H9 (cell line): Measurements from ENCODE around the gene SLC9A6. TPM values are rescaled to one million over a fixed set of nuclear protein-coding genes. Genes with fewer than 3 reads are reported as not detected.

ENCODE experiments used
- DNase-seq: peaks from one replicate; pipeline ENCODE4 v3.0.0-alpha.2; 2017
- H2AFZ ChIP-seq: one replicate; pipeline ENCODE4 v1.6.1; 2013; ENCODE audit warnings: mild to moderate bottlenecking, low read length, control low read depth, moderate library complexity
- H2AK5ac ChIP-seq: 2 replicates; pipeline ENCODE4 v1.6.1; 2013; ENCODE audit warnings: low read length, control low read depth, mixed read lengths; ENCODE audit not compliant: insufficient read length
- H2BK120ac ChIP-seq: one replicate; pipeline ENCODE4 v1.6.1; 2013; ENCODE audit warnings: low read depth, mild to moderate bottlenecking, low read length, control low read depth, inconsistent platforms; ENCODE audit not compliant: poor library complexity, severe bottlenecking
- H2BK12ac ChIP-seq: 2 replicates; pipeline ENCODE4 v1.6.1; 2013; ENCODE audit warnings: low read length, control low read depth, mixed read lengths, low read depth; ENCODE audit not compliant: insufficient read length
- H2BK15ac ChIP-seq: 2 replicates; pipeline ENCODE4 v1.6.1; 2013; ENCODE audit warnings: low read depth, low read length, control low read depth
- H2BK20ac ChIP-seq: one replicate; pipeline ENCODE4 v1.6.1; 2013; ENCODE audit warnings: low read depth, mild to moderate bottlenecking, low read length, control low read depth, inconsistent platforms; ENCODE audit not compliant: poor library complexity, severe bottlenecking
- H2BK5ac ChIP-seq: 2 replicates; pipeline ENCODE4 v1.6.1; 2013; ENCODE audit warnings: low read length, control low read depth, mixed read lengths; ENCODE audit not compliant: insufficient read length
- H3K14ac ChIP-seq: 2 replicates; pipeline ENCODE4 v1.6.1; 2013; ENCODE audit warnings: low read length, control low read depth; ENCODE audit not compliant: insufficient read depth
- H3K18ac ChIP-seq: 2 replicates; pipeline ENCODE4 v1.6.1; 2013; ENCODE audit warnings: low read depth, mild to moderate bottlenecking, mixed read lengths, low read length, control low read depth; ENCODE audit not compliant: insufficient read length
- H3K23ac ChIP-seq: 2 replicates; pipeline ENCODE4 v1.6.1; 2013; ENCODE audit warnings: low read length, control low read depth, mixed read lengths, low read depth; ENCODE audit not compliant: insufficient read length
- H3K23me2 ChIP-seq: 2 replicates; pipeline ENCODE4 v1.6.1; 2013; ENCODE audit warnings: low read depth, mild to moderate bottlenecking, mixed read lengths, low read length, control low read depth; ENCODE audit not compliant: insufficient read length, poor library complexity, severe bottlenecking
- H3K27ac ChIP-seq: 2 replicates; pipeline ENCODE4 v1.5.1; 2013; ENCODE audit warnings: low read length, control low read depth, mixed read lengths, low read depth; ENCODE audit not compliant: insufficient read length
- H3K27me3 ChIP-seq: 2 replicates; pipeline ENCODE4 v1.6.1; 2013; ENCODE audit warnings: low read length, control low read depth, inconsistent platforms; ENCODE audit not compliant: insufficient read depth
- H3K4ac ChIP-seq: 2 replicates; pipeline ENCODE4 v1.6.1; 2013; ENCODE audit warnings: low read depth, mild to moderate bottlenecking, control low read depth, inconsistent platforms, low read length, moderate library complexity
- H3K4me1 ChIP-seq: 2 replicates; pipeline ENCODE4 v1.6.1; 2013; ENCODE audit warnings: low read length, control low read depth, inconsistent platforms; ENCODE audit not compliant: insufficient read depth
- H3K4me2 ChIP-seq: 2 replicates; pipeline ENCODE4 v1.6.1; 2013; ENCODE audit warnings: low read length, control low read depth, mixed read lengths; ENCODE audit not compliant: insufficient read length, insufficient read depth
- H3K56ac ChIP-seq: 2 replicates; pipeline ENCODE4 v1.6.1; 2013; ENCODE audit warnings: low read depth, mild to moderate bottlenecking, mixed read lengths, low read length, control low read depth; ENCODE audit not compliant: insufficient read length
- H3K79me1 ChIP-seq: 2 replicates; pipeline ENCODE4 v1.6.1; 2013; ENCODE audit warnings: low read depth, mild to moderate bottlenecking, moderate library complexity, low read length, control low read depth, inconsistent platforms; ENCODE audit not compliant: insufficient read depth, poor library complexity, severe bottlenecking
- H3K79me2 ChIP-seq: 2 replicates; pipeline ENCODE4 v1.6.1; 2013; ENCODE audit warnings: low read length, control low read depth, inconsistent platforms; ENCODE audit not compliant: insufficient read depth
- H3K9ac ChIP-seq: 2 replicates; pipeline ENCODE4 v1.6.1; 2013; ENCODE audit warnings: low read length, control low read depth, mixed read lengths; ENCODE audit not compliant: insufficient read length; ENCODE audit errors: extremely low read depth
- H3K9me3 ChIP-seq: one replicate; pipeline ENCODE4 v1.6.1; 2013; ENCODE audit warnings: low read depth, low read length, inconsistent platforms; ENCODE audit not compliant: control insufficient read depth
- H3T11ph ChIP-seq: one replicate; pipeline ENCODE4 v1.6.1; 2013; ENCODE audit warnings: mild to moderate bottlenecking, low read length, control low read depth, inconsistent platforms
- H4K20me1 ChIP-seq: one replicate; pipeline ENCODE4 v1.6.1; 2013; ENCODE audit not compliant: control insufficient read depth, insufficient read length, insufficient read depth
- H4K5ac ChIP-seq: 2 replicates; pipeline ENCODE4 v1.6.1; 2013; ENCODE audit warnings: low read depth, mild to moderate bottlenecking, mixed read lengths, low read length, control low read depth; ENCODE audit not compliant: insufficient read length
- H4K8ac ChIP-seq: replicated peaks from 2 replicates; pipeline ENCODE4 v1.6.1; 2013; ENCODE audit warnings: low read length, control low read depth, mixed read lengths, low read depth; ENCODE audit not compliant: insufficient read length
- H4K91ac ChIP-seq: 2 replicates; pipeline ENCODE4 v1.6.1; 2013; ENCODE audit warnings: low read depth, mild to moderate bottlenecking, moderate library complexity, mixed read lengths, low read length, control low read depth; ENCODE audit not compliant: insufficient read length
- H3K27ac Mint-ChIP-seq, 3 experiments: 2 replicates in 2 of 3; 3 replicates in 1 of 3; pipeline ENCODE4 v1.8.0; 2020 to 2021; ENCODE audit warnings: mixed read lengths in 3 of 3, mild to moderate bottlenecking in 1 of 3, moderate library complexity in 1 of 3
- H3K27me3 Mint-ChIP-seq: 2 replicates; pipeline ENCODE4 v1.8.0; 2021; ENCODE audit warnings: low read depth, mild to moderate bottlenecking, moderate library complexity, mixed read lengths
- H3K36me3 Mint-ChIP-seq, 3 experiments: 2 replicates in 2 of 3; 3 replicates in 1 of 3; pipeline ENCODE4 v1.8.0; 2020 to 2021; ENCODE audit warnings: low read depth in 3 of 3, mixed read lengths in 3 of 3; ENCODE audit not compliant: insufficient read depth in 1 of 3
- H3K4me1 Mint-ChIP-seq, 2 experiments: 2 replicates each; pipeline ENCODE4 v1.8.0; 2020; ENCODE audit warnings: mixed read lengths in 2 of 2
- H3K4me3 Mint-ChIP-seq, 2 experiments: 2 replicates in 1 of 2; 3 replicates in 1 of 2; pipeline ENCODE4 v1.8.0; 2020 to 2021; ENCODE audit warnings: mild to moderate bottlenecking in 2 of 2, mixed read lengths in 2 of 2, moderate library complexity in 1 of 2
- H3K9me3 Mint-ChIP-seq, 2 experiments: 2 replicates in 1 of 2; 3 replicates in 1 of 2; pipeline ENCODE4 v1.8.0; 2020; ENCODE audit warnings: mild to moderate bottlenecking in 2 of 2, mixed read lengths in 2 of 2, moderate library complexity in 1 of 2
- CTCF ChIP-seq: fragments of 200-600 bp; sonication (generic); conservative IDR thresholded peaks from 3 replicates; pipeline ENCODE4 v1.8.0; 2021; ENCODE audit warnings: antibody characterized with exemption, mild to moderate bottlenecking
- WGBS: extraction: QIAGEN DNeasy Blood & Tissue Kit; methylation state at CpG from one replicate; pipeline ENCODE4 v1.1.7; 2013; ENCODE audit warnings: missing lambda C conversion rate, low lambda C conversion rate, mixed read lengths; ENCODE audit not compliant: insufficient read length; ENCODE audit errors: extremely low coverage; 5-methylcytosine and 5-hydroxymethylcytosine counted together
- total RNA-seq: library from RNA; stranded (reverse); gene quantifications from 2 replicates; pipeline ENCODE4 v1.2.1, GENCODE V29; 2021

SLC9A6 gene
- total RNA-seq, 1 experiment from 2014 or later = 12.3 TPM

- peaks cover 3 to 5% (median 5%) of the 10 kb centered on the region in 3 experiments; a peak in 4 of 7 replicates for H3K36me3 Mint-ChIP-seq
- no peak for TF ChIP-seq CTCF
- no peak overlapping the region for H2BK15ac ChIP-seq
- peak overlapping the region; percentile 56 for H3K9ac ChIP-seq
- no peaks in the 10 kb centered on the region for H3K27me3 ChIP-seq
- H2AK5ac ChIP-seq = no peak overlapping the region
- no peaks in the 10 kb centered on the region for H3K23me2 ChIP-seq
- no peak overlapping the region for H3K56ac ChIP-seq
- no peak overlapping the region for H4K5ac ChIP-seq
- no peaks in the 10 kb centered on the region for H3K4me1 ChIP-seq
- H4K91ac ChIP-seq = no peak overlapping the region
- no peak overlapping the region for H3K27ac Mint-ChIP-seq
- peaks cover 61 to 71% of the 10 kb centered on the region in 2 experiments for H3K9me3 Mint-ChIP-seq
- peak overlapping the region; percentile 83 to 90 for H3K4me3 Mint-ChIP-seq
- no peak overlapping the region for H3K27ac ChIP-seq
- H3K18ac ChIP-seq = no peak overlapping the region
- no peak overlapping the region for H2BK120ac ChIP-seq
- H3K27me3 Mint-ChIP-seq = peaks cover 7% of the 10 kb centered on the region
- H3K4me2 ChIP-seq = peak overlapping the region; percentile 78
- no peak overlapping the region for H3K4ac ChIP-seq
- H3K9me3 ChIP-seq = peaks cover 42% of the 10 kb centered on the region
- peaks cover 15 to 17% of the 10 kb centered on the region in 2 experiments for H3K4me1 Mint-ChIP-seq
- H4K20me1 ChIP-seq = no peaks in the 10 kb centered on the region
- H3K14ac ChIP-seq = no peak overlapping the region
- no peak overlapping the region for H2AFZ ChIP-seq
- 0 out of 2 replicates have a peak, but pooled peaks cover 2% of the 10 kb centered on the region for H3K79me2 ChIP-seq
- H2BK20ac ChIP-seq = no peak overlapping the region
- WGBS = no CpG with 5 or more reads among the region's 15 CpGs
- H4K8ac ChIP-seq = no peak overlapping the region
- no peak overlapping the region for H2BK5ac ChIP-seq
- DNase-seq = no peak
- no peaks in the 10 kb centered on the region for H3K79me1 ChIP-seq
- H3K23ac ChIP-seq = no peak overlapping the region
- H2BK12ac ChIP-seq = no peak overlapping the region
- H3T11ph ChIP-seq = no peak overlapping the region
These were observed 707 bp downstream of the SLC9A6 start for GRCh38 chrX:135985973-135986310.
